ENCODE data around the gene GUCY1A1. TPM values are rescaled to one million over a fixed set of nuclear protein-coding genes. Genes with fewer than 3 reads are reported as not detected.

GUCY1A1 gene
- total and polyA plus RNA-seq, 2 of the 4 experiments (the other 2 are of a cell fraction), result 0.19 to 0.54 TPM

- in situ Hi-C loops (cut with MboI; ENCODE audit: low sequenced_read_pairs), result no loop called here
- Histone ChIP-seq H3K56ac (ENCODE audit: extremely low read depth, insufficient read depth, low read length) (no peak overlapping the region), H3K14ac (replicated peaks; ENCODE audit: low read depth, low read length) (no peak overlapping the region), H3K4me2 (ENCODE audit: low read depth, low read length) (no peak overlapping the region), H3K4me1 (ENCODE audit: control insufficient read depth, insufficient read depth, low read length) (no peaks in the 10 kb centered on the region), H3K79me1 (ENCODE audit: low read depth in 1 of 2, low read length in 2 of 2) (no peaks in the 10 kb centered on the region), H3K4me3 (ENCODE audit: insufficient read depth, low read depth, low read length) (no peak overlapping the region), H3K4ac (ENCODE audit: low read depth, low read length) (no peak overlapping the region), H2BK20ac (ENCODE audit: low read depth, low read length) (no peak overlapping the region), H3K36me3 (ENCODE audit: control insufficient read depth, insufficient read depth, low read length) (no peaks in the 10 kb centered on the region), H2BK15ac (ENCODE audit: low read depth, low read length) (no peak overlapping the region), H3K27me3 (ENCODE audit: control insufficient read depth, insufficient read depth, low read length) (no peaks in the 10 kb centered on the region; the same call in 1 of the 2 replicates), H4K5ac (ENCODE audit: low read depth, low read length) (no peak overlapping the region), H4K91ac (ENCODE audit: insufficient read depth, low read depth, low read length) (no peak overlapping the region), H2BK5ac (ENCODE audit: low read depth, low read length, poor library complexity, severe bottlenecking) (no peak overlapping the region), H4K8ac (ENCODE audit: low read depth in 2 of 2, low read length in 2 of 2) (no peak overlapping the region), H2AK9ac (replicated peaks; ENCODE audit: low read depth, low read length, poor library complexity) (no peak overlapping the region), H2AK5ac (ENCODE audit: low read depth, low read length) (no peak overlapping the region), H3K9me3 (ENCODE audit: control insufficient read depth, insufficient read depth, low read length) (no peaks in the 10 kb centered on the region), H3K27ac (ENCODE audit: insufficient read depth, low read length) (no peak overlapping the region), H3K9me1 (ENCODE audit: insufficient read depth, low read length) (no peaks in the 10 kb centered on the region), H3K9ac (ENCODE audit: low read depth, low read length) (no peak overlapping the region), H4K20me1 (ENCODE audit: insufficient read depth, low read length) (no peaks in the 10 kb centered on the region), H2AFZ (replicated peaks; ENCODE audit: low read length, poor library complexity) (no peak overlapping the region), H3K23ac (ENCODE audit: low read depth, low read length) (no peak overlapping the region), H2BK120ac (ENCODE audit: low read depth, low read length) (no peak overlapping the region), H3K18ac (ENCODE audit: low read depth, low read length) (no peak overlapping the region)
- intact Hi-C loops (cut with micrococcal nuclease), result no loop called here
- TF ChIP-seq POLR2A (IDR thresholded peaks at IDR 0.05; ENCODE audit: low read depth, low read length), result no peak
- TF ChIP-seq, protein P1, sequence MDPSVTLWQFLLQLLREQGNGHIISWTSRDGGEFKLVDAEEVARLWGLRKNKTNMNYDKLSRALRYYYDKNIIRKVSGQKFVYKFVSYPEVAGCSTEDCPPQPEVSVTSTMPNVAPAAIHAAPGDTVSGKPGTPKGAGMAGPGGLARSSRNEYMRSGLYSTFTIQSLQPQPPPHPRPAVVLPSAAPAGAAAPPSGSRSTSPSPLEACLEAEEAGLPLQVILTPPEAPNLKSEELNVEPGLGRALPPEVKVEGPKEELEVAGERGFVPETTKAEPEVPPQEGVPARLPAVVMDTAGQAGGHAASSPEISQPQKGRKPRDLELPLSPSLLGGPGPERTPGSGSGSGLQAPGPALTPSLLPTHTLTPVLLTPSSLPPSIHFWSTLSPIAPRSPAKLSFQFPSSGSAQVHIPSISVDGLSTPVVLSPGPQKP (IDR thresholded peaks at IDR 0.05; ENCODE audit: borderline replicate concordance, low read depth, low read length), result no peak
- TF ChIP-seq RCOR1 (IDR thresholded peaks at IDR 0.05; ENCODE audit: insufficient replicate concordance, low read length), result no peak
- TF ChIP-seq SMC3 (IDR thresholded peaks at IDR 0.05; ENCODE audit: low read depth, low read length), result no peak
- no peak for TF ChIP-seq CHD1 (IDR thresholded peaks at IDR 0.05; ENCODE audit: low read depth, low read length)
- TF ChIP-seq BHLHE40 (IDR thresholded peaks at IDR 0.05; ENCODE audit: low read depth, low read length), result no peak
- ATAC-seq (ENCODE audit: low read depth) (no peak), DNase-seq (no peak)
- ChIA-PET POLR2A (ENCODE audit: unreplicated experiment) (no interaction called here), CTCF (interaction anchor here (0.6 kb wide), 1 partner anchor 10 kb away, joined by 4 read pairs; no protein-coding TSS in a partner anchor)
- WGBS, 2 experiments (ENCODE audit: extremely low coverage in 2 of 2, insufficient read length in 1 of 2), result no CpG with 5 or more reads among the region's 1 CpG
- dilution Hi-C loops (cut with HindIII; ENCODE audit: low sequenced_read_pairs, unreplicated experiment), result no loop called here
- no TSS peak for BruUV-seq (replicated peaks)
Observed at GRCh38 chr4:155659176-155659575, 7.5 kb upstream of the GUCY1A1 start.
